GM23338 (cell line): Measurements from ENCODE around the gene TAT. TPM values are rescaled to one million over a fixed set of nuclear protein-coding genes. Genes with fewer than 3 reads are reported as not detected.
A peak's percentile ranks its signal among the peaks of the same experiment; 100 is the strongest.

Experiments used
- ATAC-seq: fragments of 200-7000 bp; cut with Tn5 transposase; 3 replicates; pipeline ENCODE4 v1.9.1; 2020
- DNase-seq: peaks from one replicate; pipeline ENCODE4 v3.0.0-alpha.2; 2015; ENCODE audit warnings: low spot score
- H2AFZ ChIP-seq: fragments of 200-600 bp; sonication (generic); 2 replicates; pipeline ENCODE4 v1.8.0; 2016; ENCODE audit warnings: antibody characterized with exemption, mild to moderate bottlenecking, moderate library complexity
- H3F3A ChIP-seq: fragments of 200-600 bp; sonication (generic); replicated peaks from 2 replicates; pipeline ENCODE4 v1.8.0; 2017; ENCODE audit warnings: antibody characterized with exemption, mixed run types, low read depth
- H3K27ac ChIP-seq: fragments of 200-600 bp; sonication (generic); 2 replicates; pipeline ENCODE4 v1.6.1; 2016; ENCODE audit warnings: low read depth
- H3K27me3 ChIP-seq: fragments of 200-600 bp; sonication (generic); 2 replicates; pipeline ENCODE4 v1.8.0; 2016; ENCODE audit warnings: mild to moderate bottlenecking, mixed run types, moderate library complexity; ENCODE audit not compliant: insufficient read depth
- H3K36me3 ChIP-seq: fragments of 200-600 bp; sonication (generic); 2 replicates; pipeline ENCODE4 v1.8.0; 2016; ENCODE audit warnings: mild to moderate bottlenecking; ENCODE audit not compliant: insufficient read depth
- H3K4me1 ChIP-seq: fragments of 200-600 bp; sonication (generic); 2 replicates; pipeline ENCODE4 v1.8.0; 2016; ENCODE audit warnings: mild to moderate bottlenecking, moderate library complexity; ENCODE audit not compliant: insufficient read depth
- H3K4me2 ChIP-seq: fragments of 200-600 bp; sonication (generic); 2 replicates; pipeline ENCODE4 v1.7.1; 2017; ENCODE audit warnings: mixed run types
- H3K4me3 ChIP-seq: fragments of 200-600 bp; sonication (generic); 2 replicates; pipeline ENCODE4 v1.6.1; 2016; ENCODE audit warnings: mixed run types
- H3K79me2 ChIP-seq: fragments of 200-600 bp; sonication (generic); replicated peaks from 2 replicates; pipeline ENCODE4 v1.8.0; 2017; ENCODE audit warnings: mild to moderate bottlenecking; ENCODE audit not compliant: insufficient read depth
- H3K9me2 ChIP-seq: fragments of 200-600 bp; sonication (generic); 2 replicates; pipeline ENCODE4 v1.8.0; 2017; ENCODE audit not compliant: insufficient read depth
- H4K20me1 ChIP-seq: fragments of 200-600 bp; sonication (generic); replicated peaks from 2 replicates; pipeline ENCODE4 v1.8.0; 2017; ENCODE audit warnings: mild to moderate bottlenecking; ENCODE audit not compliant: insufficient read depth
- H3K27ac Mint-ChIP-seq: 2 replicates; pipeline ENCODE4 v1.8.0; 2020; ENCODE audit warnings: inconsistent platforms, mild to moderate bottlenecking, moderate library complexity, mixed read lengths
- H3K27me3 Mint-ChIP-seq: 3 replicates; pipeline ENCODE4 v1.8.0; 2022; ENCODE audit warnings: low read depth, mild to moderate bottlenecking, moderate library complexity, mixed read lengths, inconsistent platforms; ENCODE audit not compliant: insufficient read depth, poor library complexity
- H3K36me3 Mint-ChIP-seq: 3 replicates; pipeline ENCODE4 v1.8.0; 2021; ENCODE audit warnings: low read depth, mild to moderate bottlenecking, inconsistent platforms, moderate library complexity, mixed read lengths
- H3K4me1 Mint-ChIP-seq: 3 replicates; pipeline ENCODE4 v1.8.0; 2020; ENCODE audit warnings: mild to moderate bottlenecking, inconsistent platforms, mixed read lengths
- H3K4me3 Mint-ChIP-seq: 3 replicates; pipeline ENCODE4 v1.8.0; 2021; ENCODE audit warnings: moderate library complexity, mild to moderate bottlenecking, inconsistent platforms, mixed read lengths
- H3K9me3 Mint-ChIP-seq: 3 replicates; pipeline ENCODE4 v1.8.0; 2020; ENCODE audit warnings: moderate library complexity, mild to moderate bottlenecking, inconsistent platforms, mixed read lengths
- EZH2 ChIP-seq: fragments of 200-600 bp; sonication (generic); IDR thresholded peaks from one replicate; pipeline ENCODE4 v1.8.0; 2017; ENCODE audit warnings: antibody characterized with exemption, mild to moderate bottlenecking, low read depth; ENCODE audit not compliant: unreplicated experiment
- JUNB ChIP-seq: IDR thresholded peaks from one replicate; pipeline ENCODE4 v1.6.1; 2016; ENCODE audit warnings: antibody characterized with exemption; ENCODE audit not compliant: unreplicated experiment
- NANOG ChIP-seq: IDR thresholded peaks from 2 replicates; pipeline ENCODE4 v1.6.1; 2016; ENCODE audit warnings: antibody characterized with exemption, borderline replicate concordance
- ZNF114 ChIP-seq: fragments of 250-450 bp; sonication (Bioruptor Pico); IDR thresholded peaks from 2 replicates; pipeline ENCODE4 v1.5.0; 2020; ENCODE audit warnings: mild to moderate bottlenecking, moderate library complexity
- polyA plus RNA-seq: library from polyadenylated mRNA; unstranded; fragments of >200 nt; fragmentation: Nextera tagmentation; extraction: Ambion mirVana; gene quantifications from 2 replicates; pipeline ENCODE4 v1.2.1, GENCODE V29; 2016
- total RNA-seq: library from RNA; depleted of rRNA; stranded (reverse); fragments of >200 nt; shearing (Covaris generic); gene quantifications from 2 replicates; pipeline ENCODE4 v1.2.3, GENCODE V29; 2014
- TF ChIP-seq, protein P1 (sequence below): IDR thresholded peaks from one replicate; pipeline ENCODE4 v1.6.1; 2018; ENCODE audit warnings: antibody characterized with exemption; ENCODE audit not compliant: unreplicated experiment
- TF ChIP-seq, protein P2 (sequence below), 2 experiments: fragments of 200-600 bp in 1 of 2; sonication (generic) in 1 of 2; conservative IDR thresholded peaks; 2 replicates each; pipeline versions ENCODE4 v1.5.1 to v1.6.1; 2016 to 2017; ENCODE audit warnings: antibody characterized with exemption in 2 of 2, low read depth in 2 of 2, mild to moderate bottlenecking in 2 of 2, moderate library complexity in 1 of 2

Gene TAT
- total and polyA plus RNA-seq, 2 experiments from 2014 or later = 0.05 TPM; not detected in 1

DNA sequence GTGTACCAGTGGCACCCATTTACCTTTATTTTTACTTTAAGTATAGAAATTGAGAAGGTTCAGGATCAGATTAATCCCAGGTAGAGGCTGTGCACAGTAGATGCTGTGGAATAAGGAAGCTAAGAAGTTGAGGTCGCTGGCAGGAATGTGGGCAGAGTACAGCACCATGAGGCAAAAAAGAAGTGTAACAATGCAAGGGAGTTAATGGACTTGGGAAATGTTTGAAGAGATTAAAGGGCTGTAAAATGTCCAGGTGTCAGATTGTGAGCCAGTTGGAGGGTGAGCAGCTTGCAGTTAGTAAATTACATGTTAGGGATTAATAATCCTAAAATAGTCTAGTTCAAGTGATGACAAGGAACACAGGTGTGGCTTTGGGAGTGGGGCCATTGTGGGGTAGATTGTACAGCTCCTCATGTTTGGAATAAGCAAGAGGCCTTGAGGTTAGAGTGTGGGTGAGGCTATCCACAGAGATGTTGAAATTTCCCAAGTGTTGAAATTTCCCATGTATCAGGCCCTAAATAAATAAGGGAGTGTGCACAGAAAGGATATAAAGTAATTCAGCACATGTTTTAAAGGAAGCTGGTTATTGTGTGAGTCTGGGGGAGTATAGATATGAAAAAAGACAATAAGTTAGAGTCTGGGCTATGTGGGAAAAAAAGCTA, 21.5 kb downstream of the TAT start:
- Mint-ChIP-seq H3K4me1 (no peaks in the 10 kb centered on the region), H3K4me3 (no peak overlapping the region), H3K27me3 (peaks cover 3% of the 10 kb centered on the region), H3K27ac (no peak overlapping the region), H3K36me3 (no peaks in the 10 kb centered on the region), H3K9me3 (no peaks in the 10 kb centered on the region; the same call in 2 of the 3 replicates)
- H3F3A ChIP-seq = no peaks in the 10 kb centered on the region
- no peaks in the 10 kb centered on the region for H4K20me1 ChIP-seq
- TF ChIP-seq EZH2 = no peak
- no peak for TF ChIP-seq NANOG
- TF ChIP-seq ZNF114 = no peak
- TF ChIP-seq, protein P1, sequence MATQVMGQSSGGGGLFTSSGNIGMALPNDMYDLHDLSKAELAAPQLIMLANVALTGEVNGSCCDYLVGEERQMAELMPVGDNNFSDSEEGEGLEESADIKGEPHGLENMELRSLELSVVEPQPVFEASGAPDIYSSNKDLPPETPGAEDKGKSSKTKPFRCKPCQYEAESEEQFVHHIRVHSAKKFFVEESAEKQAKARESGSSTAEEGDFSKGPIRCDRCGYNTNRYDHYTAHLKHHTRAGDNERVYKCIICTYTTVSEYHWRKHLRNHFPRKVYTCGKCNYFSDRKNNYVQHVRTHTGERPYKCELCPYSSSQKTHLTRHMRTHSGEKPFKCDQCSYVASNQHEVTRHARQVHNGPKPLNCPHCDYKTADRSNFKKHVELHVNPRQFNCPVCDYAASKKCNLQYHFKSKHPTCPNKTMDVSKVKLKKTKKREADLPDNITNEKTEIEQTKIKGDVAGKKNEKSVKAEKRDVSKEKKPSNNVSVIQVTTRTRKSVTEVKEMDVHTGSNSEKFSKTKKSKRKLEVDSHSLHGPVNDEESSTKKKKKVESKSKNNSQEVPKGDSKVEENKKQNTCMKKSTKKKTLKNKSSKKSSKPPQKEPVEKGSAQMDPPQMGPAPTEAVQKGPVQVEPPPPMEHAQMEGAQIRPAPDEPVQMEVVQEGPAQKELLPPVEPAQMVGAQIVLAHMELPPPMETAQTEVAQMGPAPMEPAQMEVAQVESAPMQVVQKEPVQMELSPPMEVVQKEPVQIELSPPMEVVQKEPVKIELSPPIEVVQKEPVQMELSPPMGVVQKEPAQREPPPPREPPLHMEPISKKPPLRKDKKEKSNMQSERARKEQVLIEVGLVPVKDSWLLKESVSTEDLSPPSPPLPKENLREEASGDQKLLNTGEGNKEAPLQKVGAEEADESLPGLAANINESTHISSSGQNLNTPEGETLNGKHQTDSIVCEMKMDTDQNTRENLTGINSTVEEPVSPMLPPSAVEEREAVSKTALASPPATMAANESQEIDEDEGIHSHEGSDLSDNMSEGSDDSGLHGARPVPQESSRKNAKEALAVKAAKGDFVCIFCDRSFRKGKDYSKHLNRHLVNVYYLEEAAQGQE = no peak
- H3K4me3 ChIP-seq = no peak overlapping the region
- no peak for DNase-seq
- H2AFZ ChIP-seq = no peak overlapping the region
- no peaks in the 10 kb centered on the region for H3K4me1 ChIP-seq
- no peaks in the 10 kb centered on the region for H3K36me3 ChIP-seq
- H3K79me2 ChIP-seq = no peaks in the 10 kb centered on the region
- no peak for ATAC-seq
- no peak overlapping the region for H3K4me2 ChIP-seq
- H3K27ac ChIP-seq = no peak overlapping the region
- no peaks in the 10 kb centered on the region for H3K27me3 ChIP-seq
- H3K9me2 ChIP-seq = no peaks in the 10 kb centered on the region

DNA sequence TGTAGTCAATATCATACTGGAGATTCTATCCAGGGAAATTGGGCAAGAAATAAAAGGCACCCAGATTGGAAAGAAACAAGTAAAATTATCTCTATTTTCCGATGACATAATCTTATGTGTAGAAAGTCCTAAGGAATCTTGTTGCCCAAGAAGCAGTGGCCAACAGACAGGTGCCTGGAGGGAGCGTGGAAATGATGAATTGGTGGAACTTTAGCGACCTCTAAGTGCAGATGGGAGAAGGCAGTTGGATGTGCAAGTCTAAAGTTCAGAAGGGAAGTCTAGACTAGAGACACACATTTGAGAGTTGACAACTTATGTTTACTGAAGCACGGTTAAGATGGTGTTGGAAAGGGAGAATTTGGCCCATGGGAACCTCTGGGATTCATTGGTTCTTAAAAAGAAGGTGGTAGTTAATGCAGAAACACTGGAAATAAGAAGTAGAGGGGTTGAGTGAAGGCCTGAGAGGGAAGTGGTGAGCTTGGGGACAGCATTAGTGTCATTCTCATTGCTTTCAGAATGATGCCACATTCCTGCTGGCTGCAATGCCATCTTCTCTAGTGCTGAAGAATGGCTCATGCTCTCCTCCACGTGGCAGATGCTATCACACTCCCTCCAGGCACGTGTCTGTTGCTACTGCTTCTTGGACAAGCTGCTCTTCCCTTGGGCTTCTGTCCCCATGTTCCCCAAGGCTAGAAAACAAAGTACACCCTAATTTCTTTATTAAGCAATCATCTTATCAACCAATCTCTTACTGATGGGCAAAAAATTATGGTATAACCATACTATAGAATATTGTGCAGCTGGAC, 24.0 kb downstream of the TAT start:
- Mint-ChIP-seq H3K36me3 (no peaks in the 10 kb centered on the region), H3K4me1 (no peaks in the 10 kb centered on the region), H3K27ac (no peak overlapping the region), H3K9me3 (no peaks in the 10 kb centered on the region; the same call in 2 of the 3 replicates), H3K4me3 (no peak overlapping the region), H3K27me3 (peaks cover 2% of the 10 kb centered on the region)
- no peaks in the 10 kb centered on the region for H4K20me1 ChIP-seq
- no peaks in the 10 kb centered on the region for H3K79me2 ChIP-seq
- H2AFZ ChIP-seq = no peak overlapping the region
- ATAC-seq (peak; percentile 58), DNase-seq (peak; percentile 47)
- no peaks in the 10 kb centered on the region for H3K36me3 ChIP-seq
- TF ChIP-seq, protein P2, sequence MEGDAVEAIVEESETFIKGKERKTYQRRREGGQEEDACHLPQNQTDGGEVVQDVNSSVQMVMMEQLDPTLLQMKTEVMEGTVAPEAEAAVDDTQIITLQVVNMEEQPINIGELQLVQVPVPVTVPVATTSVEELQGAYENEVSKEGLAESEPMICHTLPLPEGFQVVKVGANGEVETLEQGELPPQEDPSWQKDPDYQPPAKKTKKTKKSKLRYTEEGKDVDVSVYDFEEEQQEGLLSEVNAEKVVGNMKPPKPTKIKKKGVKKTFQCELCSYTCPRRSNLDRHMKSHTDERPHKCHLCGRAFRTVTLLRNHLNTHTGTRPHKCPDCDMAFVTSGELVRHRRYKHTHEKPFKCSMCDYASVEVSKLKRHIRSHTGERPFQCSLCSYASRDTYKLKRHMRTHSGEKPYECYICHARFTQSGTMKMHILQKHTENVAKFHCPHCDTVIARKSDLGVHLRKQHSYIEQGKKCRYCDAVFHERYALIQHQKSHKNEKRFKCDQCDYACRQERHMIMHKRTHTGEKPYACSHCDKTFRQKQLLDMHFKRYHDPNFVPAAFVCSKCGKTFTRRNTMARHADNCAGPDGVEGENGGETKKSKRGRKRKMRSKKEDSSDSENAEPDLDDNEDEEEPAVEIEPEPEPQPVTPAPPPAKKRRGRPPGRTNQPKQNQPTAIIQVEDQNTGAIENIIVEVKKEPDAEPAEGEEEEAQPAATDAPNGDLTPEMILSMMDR (conservative IDR thresholded peaks at IDR 0.05; ENCODE audit: low read depth in 2 of 2) = peak; percentile 58 to 75
- TF ChIP-seq NANOG (no peak), JUNB (no peak)
- H3K9me2 ChIP-seq = no peaks in the 10 kb centered on the region
- H3K27me3 ChIP-seq = no peaks in the 10 kb centered on the region
- H3K27ac ChIP-seq = no peak overlapping the region
- no peak overlapping the region for H3K4me2 ChIP-seq
- no peaks in the 10 kb centered on the region for H3K4me1 ChIP-seq
- H3K4me3 ChIP-seq = no peak overlapping the region
- H3F3A ChIP-seq = no peaks in the 10 kb centered on the region
